NCI-H187 (cell line): ENCODE measurements around the gene ITGA2.

Experiments
- DNase-seq, 2 experiments: peaks; one replicate each; lab custom pipeline; 2025; lab: John Stamatoyannopoulos, UW

The ITGA2 gene

DNA sequence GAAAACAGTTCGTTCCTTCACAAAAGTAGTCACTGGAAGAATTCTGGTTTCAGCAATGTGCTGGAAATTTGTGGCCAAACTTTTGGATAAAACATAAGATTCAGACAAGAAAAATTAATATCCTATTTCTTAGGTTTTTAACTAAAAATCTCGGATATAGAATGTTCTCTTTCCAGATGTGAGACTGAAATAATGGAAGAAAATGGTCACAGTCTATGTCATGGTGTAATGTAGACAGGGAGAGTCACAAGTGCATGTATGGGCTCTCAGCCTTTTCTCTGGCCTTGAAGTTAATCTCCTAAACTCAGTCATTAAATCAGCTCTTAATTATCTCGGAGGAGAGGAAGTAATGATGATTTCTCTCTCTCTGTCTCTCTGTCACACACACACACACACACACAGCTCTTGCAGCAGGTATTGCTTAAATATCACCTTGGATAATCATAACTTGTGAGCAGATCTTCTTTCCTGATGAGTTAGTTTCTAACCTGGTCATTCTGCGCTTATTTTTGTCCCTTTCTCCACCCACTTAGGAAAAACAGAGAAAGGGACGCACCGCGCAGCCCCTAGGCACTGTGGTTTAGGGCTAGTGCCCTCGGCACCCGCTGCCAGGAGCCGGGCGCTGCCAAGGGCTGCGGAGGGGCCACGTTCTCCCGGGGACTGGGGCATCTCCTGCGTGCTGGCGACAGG lies 672 bp upstream of the ITGA2 start:
- no peak for DNase-seq

DNA sequence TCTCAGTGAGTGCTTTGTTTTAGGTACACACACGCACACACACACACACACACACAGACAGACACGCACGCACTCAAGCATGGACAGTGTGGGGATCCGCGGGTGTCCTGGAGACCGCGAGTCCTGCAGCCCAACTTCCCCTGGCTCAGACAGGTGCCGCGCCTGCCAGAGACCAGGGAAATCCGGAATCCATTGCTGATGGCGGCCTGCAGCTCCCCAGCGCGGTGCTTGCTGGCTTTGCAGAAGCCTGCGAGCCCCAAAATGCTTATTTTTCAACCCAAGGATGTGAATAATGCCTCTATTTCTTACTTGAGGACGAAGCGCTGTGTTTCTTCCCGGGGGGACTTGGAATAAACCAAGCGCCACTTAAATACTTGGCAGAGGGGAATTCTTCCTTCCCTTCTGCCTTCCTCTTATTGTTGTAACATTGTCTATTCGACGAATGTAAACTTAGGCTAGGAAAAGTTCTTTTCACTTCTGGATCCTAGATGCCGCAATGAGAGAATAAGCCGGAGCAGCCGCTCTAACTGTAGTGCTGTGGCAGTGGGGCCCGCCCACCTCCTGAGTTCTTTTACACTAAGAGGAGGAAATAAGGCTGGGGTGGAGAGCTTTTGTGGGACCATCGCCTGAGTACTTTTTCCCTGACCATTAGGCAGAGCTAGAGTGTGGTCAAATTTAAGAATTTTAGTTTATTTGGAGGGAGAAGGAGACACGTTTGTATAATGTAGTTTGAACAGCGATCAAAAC lies 802 bp downstream of the ITGA2 start:
- DNase-seq = no peak

DNA sequence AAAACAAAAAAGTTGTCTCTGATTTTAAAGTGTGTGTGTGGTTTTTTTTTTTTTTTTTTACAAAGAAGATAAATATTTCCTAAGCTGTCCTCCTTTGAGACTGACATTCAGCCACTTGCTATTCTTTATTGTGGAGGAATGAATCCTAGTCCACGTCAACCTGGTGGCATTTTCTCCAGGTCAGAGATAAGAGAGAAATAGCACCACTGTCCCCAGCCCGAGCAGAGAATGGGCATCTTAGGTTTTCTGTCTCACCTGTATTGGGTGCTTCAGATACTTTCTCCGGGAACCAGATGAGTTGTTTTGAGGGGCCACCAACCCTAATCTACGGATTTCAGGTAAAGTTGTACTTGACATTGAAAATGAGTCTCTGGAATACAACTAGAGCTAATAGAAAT lies 1.4 kb downstream of the ITGA2 start:
- DNase-seq = no peak

- DNase-seq = no peak
Measured at GRCh38 chr5:52993367-52993766, 4.2 kb downstream of the ITGA2 start.

GRCh38 chr5:52994266-52994665 lies 5.1 kb downstream of the ITGA2 start:
- DNase-seq = no peak

DNA sequence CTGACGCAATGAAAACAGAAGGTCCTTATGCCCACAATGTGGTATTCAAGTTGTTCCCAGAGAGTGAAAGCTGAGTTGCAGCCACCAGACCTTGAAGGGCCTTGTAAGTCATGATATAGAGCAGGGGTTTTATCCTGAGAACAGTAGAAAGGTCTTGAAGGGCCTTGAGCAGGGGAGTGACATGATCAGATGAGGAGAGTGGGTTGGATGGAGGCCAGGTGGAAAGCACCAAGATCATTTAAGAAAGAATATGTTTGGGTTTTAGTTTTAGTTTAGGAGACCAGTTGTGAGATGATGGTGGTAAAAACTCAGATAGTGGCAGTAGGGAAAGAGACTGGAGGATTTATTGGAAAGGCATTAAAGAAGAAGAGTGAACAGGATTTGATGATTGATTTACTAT lies 5.9 kb downstream of the ITGA2 start:
- no peak for DNase-seq

GRCh38 chr5:52995914-52996313 lies 6.8 kb downstream of the ITGA2 start:
- DNase-seq = no peak

DNA sequence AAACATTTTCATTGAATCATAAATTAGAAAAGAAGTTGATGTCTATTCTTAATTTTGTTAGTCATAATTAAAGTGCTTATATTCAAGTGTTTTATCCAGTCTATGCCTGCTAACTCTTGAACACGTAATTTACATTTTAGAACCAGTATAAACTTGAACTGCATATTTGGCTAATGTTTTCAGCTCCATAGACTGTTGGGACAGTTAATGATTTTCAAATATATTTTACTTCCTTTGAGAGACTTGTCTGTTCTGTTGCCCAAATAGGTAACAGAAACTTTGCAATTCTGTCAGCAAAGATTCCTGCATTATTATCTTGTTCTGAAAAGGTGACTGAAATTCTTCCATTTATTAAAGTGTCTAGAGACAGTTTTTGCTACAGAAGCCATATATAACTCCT lies 7.8 kb downstream of the ITGA2 start:
- no peak for DNase-seq

- no peak for DNase-seq
Measured at GRCh38 chr5:52997424-52997823, 8.3 kb downstream of the ITGA2 start.

- DNase-seq = no peak
Measured at GRCh38 chr5:52998552-52999313, 9.6 kb downstream of the ITGA2 start.

DNA sequence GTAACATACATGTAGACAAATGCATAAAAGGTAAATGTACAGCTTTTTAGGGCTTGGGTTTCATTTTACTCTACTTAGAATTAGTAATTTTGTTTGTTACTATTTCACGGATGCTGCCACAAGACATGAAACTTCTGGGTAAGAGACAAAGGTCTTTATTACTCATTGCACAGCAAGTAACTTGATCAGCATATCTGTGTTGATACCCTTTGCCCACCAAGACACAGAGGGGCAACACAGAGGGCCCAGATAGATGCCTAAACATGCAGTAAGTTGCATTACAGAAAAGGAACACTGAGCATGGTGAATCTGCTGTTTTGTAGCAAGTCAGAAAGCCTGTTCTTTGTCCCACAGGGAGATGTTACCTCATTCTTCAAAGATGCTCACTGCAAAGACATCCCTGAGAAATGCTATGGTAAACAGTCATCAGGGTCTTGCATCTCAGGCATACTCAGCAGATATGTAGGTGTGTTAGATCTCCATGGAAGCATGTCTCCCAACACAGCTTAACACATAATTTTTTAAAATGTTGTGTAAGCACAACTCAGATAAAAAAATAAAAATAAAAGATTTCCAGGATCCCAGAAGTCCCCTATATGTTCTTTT lies 10.3 kb downstream of the ITGA2 start:
- DNase-seq = no peak

DNA sequence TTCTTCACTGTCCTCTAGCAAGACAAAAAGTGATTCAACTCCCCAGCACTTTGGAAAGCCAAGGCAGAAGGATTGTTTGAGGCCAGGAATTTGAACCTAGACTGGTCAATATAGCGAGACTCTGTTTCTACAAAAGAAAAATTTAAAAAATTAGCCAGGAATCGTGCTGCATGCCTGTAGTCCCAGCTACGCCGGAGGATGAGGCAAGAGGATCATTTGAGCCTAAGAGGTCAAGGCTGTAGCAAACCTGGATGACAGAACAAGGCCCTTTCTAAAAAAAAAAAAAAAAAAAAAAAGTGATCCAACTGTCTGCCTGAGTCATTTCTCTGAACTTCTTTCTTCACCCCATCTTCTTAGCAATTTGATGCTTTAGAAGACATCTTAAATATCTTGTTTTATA lies 12.4 kb downstream of the ITGA2 start:
- DNase-seq = no peak

- DNase-seq = no peak
Measured at GRCh38 chr5:53002491-53002890, 13.3 kb downstream of the ITGA2 start.

- no peak for DNase-seq
Measured at GRCh38 chr5:53003144-53003543, 14.0 kb downstream of the ITGA2 start.

- no peak for DNase-seq
Measured at GRCh38 chr5:53006911-53007890, 18.0 kb downstream of the ITGA2 start.

DNA sequence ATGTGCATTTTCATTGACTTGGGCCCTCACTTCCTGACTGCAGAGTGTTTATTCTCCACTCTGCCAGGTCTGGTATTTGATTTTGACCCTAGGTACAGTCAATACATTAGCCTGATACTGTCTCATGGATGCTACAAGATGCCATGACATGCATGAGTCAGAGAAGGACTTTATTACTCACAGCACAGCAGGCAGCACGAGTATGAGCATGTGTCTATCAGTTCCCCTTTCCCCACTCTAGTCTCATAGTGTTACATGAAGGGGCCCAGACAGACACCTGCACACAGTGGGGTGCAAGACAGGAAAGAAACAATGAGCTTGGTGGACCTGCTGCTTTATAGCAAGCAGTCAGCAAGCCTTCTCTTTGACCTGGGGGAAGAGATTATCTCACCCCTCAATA lies 19.6 kb downstream of the ITGA2 start:
- no peak for DNase-seq

DNA sequence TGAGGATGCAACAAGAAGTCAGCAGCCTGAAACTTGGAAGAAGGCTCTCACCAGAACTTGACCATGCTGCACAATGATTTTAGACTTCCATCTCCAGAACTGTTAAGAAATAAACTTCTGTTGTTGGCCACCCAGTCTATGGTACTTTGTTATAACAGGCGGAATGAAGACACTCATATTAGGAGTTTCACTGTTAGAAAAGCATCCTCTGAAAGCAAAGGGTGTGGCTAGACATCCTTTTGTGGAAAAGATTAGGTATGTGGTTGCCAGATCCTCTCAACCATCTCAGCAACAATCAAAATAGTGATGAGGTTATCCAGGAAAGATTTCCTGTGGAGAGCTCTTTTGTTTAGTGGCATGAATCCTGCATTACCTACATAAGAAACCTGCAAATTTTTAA lies 20.7 kb downstream of the ITGA2 start:
- DNase-seq = no peak

- DNase-seq = no peak
Measured at GRCh38 chr5:53010814-53011213, 21.7 kb downstream of the ITGA2 start.

DNA sequence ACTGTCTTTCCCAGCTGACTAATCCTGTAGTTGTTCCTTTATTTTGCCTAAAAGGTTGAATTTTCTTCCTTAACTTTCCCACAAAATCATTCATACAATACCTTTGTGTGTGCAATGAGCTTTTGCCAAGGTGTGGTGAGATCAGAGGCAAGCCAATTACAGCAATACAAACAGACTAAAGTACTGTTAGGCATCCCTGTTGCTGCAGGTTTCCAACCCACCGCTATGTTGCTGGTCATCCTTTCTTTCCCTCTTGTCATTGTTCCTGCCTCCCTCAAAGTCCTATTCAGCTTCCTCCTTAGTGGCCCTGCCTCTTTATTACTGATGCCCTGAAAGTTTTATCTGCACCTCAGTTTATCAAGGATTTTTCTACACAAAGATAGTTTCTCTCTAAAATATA lies 22.1 kb downstream of the ITGA2 start:
- DNase-seq = no peak

- no peak for DNase-seq
Measured at GRCh38 chr5:53013857-53014256, 24.7 kb downstream of the ITGA2 start.

DNA sequence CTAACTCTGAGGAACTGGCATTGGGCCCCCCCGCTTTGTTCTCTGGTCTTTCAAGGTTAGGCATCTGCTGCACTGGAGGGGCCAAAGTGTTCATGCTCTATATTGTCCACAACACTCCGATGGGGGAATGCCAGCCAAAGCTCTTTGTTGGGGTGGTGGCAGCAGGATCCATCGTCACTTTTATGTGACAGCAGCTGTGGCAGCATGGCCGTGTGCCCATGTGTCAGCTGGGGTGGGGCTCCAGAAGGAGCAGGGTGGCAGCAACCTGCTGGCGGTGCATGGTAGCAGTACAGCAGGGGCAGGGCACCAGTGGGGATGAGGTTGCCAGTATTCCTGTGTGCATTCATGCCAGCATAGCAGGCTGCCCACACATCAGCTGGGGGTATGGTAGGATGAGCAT lies 28.2 kb downstream of the ITGA2 start:
- no peak for DNase-seq
